Keratinocyte (primary cell): ENCODE results near the gene TSPAN11. TPM values are rescaled to one million over a fixed set of nuclear protein-coding genes. Genes with fewer than 3 reads are reported as not detected.

Source experiments
- DNase-seq: peaks from one replicate; pipeline ENCODE4 v3.0.0-alpha.2; 2011; ENCODE audit warnings: low read depth, missing footprints, low spot score
- FAIRE-seq: peaks from 2 replicates; lab custom pipeline; 2011; peaks lifted over from hg19 to GRCh38; lab: Jason Lieb, UNC
- H2AFZ ChIP-seq: 2 replicates; pipeline ENCODE4 v1.6.0; 2012; ENCODE audit warnings: low read length, control low read depth, inconsistent platforms; ENCODE audit not compliant: control insufficient read depth
- H3K27ac ChIP-seq: 2 replicates; pipeline ENCODE4 v1.5.1; 2011; ENCODE audit warnings: low read length; ENCODE audit not compliant: control insufficient read depth, insufficient read depth
- H3K27me3 ChIP-seq: 3 replicates; pipeline ENCODE4 v1.6.0; 2011; ENCODE audit warnings: low read length; ENCODE audit not compliant: control insufficient read depth, insufficient read depth; ENCODE audit errors: extremely low read depth
- H3K36me3 ChIP-seq, 2 experiments: 2 replicates in 1 of 2; 3 replicates in 1 of 2; pipeline ENCODE4 v1.5.1; 2011; ENCODE audit warnings: low read length in 2 of 2, mild to moderate bottlenecking in 1 of 2; ENCODE audit not compliant: control insufficient read depth in 2 of 2, insufficient read depth in 2 of 2; ENCODE audit errors: extremely low read depth in 1 of 2
- H3K4me1 ChIP-seq: 3 replicates; pipeline ENCODE4 v1.5.1; 2011; ENCODE audit warnings: low read length; ENCODE audit not compliant: control insufficient read depth, insufficient read depth; ENCODE audit errors: extremely low read depth
- H3K4me2 ChIP-seq: 3 replicates; pipeline ENCODE4 v1.6.0; 2011; ENCODE audit warnings: low read depth, low read length; ENCODE audit not compliant: control insufficient read depth, insufficient read depth; ENCODE audit errors: extremely low read depth
- H3K4me3 ChIP-seq, 3 experiments: fragments of 200-600 bp in 1 of 3; sonication (generic) in 1 of 3; 2 replicates in 2 of 3; 3 replicates in 1 of 3; pipeline ENCODE4 v1.5.1; 2011 to 2016; ENCODE audit warnings: low read length in 3 of 3, mild to moderate bottlenecking in 3 of 3, control low read depth in 2 of 3, inconsistent platforms in 1 of 3, low read depth in 1 of 3, mixed read lengths in 1 of 3, mixed run types in 1 of 3, moderate library complexity in 1 of 3; ENCODE audit not compliant: control insufficient read depth in 2 of 3, insufficient read depth in 2 of 3; ENCODE audit errors: extremely low read depth in 1 of 3
- H3K79me2 ChIP-seq: 2 replicates; pipeline ENCODE4 v1.6.0; 2012; ENCODE audit warnings: low read length; ENCODE audit not compliant: control insufficient read depth, insufficient read depth
- H3K9ac ChIP-seq: 3 replicates; pipeline ENCODE4 v1.6.0; 2011; ENCODE audit warnings: low read length; ENCODE audit not compliant: control insufficient read depth, insufficient read depth; ENCODE audit errors: extremely low read depth
- H3K9me1 ChIP-seq: 3 replicates; pipeline ENCODE4 v1.6.0; 2011; ENCODE audit warnings: low read length; ENCODE audit not compliant: control insufficient read depth, insufficient read depth; ENCODE audit errors: extremely low read depth
- H3K9me3 ChIP-seq: 2 replicates; pipeline ENCODE4 v1.5.1; 2012; ENCODE audit warnings: low read depth, low read length; ENCODE audit not compliant: control insufficient read depth
- H4K20me1 ChIP-seq: 3 replicates; pipeline ENCODE4 v1.6.0; 2011; ENCODE audit warnings: low read length; ENCODE audit not compliant: control insufficient read depth, insufficient read depth; ENCODE audit errors: extremely low read depth
- CTCF ChIP-seq, 3 experiments: IDR thresholded peaks in 1 of 3; conservative IDR thresholded peaks in 1 of 3; optimal IDR thresholded peaks in 1 of 3; 2 replicates in 2 of 3; 3 replicates in 1 of 3; pipeline versions ENCODE3 to v1.5.1; 2011; ENCODE audit warnings: low read length in 3 of 3, mild to moderate bottlenecking in 3 of 3, moderate library complexity in 2 of 3, control low read depth in 1 of 3, inconsistent platforms in 1 of 3; ENCODE audit not compliant: insufficient read depth in 2 of 3; ENCODE audit errors: extremely low read depth in 1 of 3
- EZH2 ChIP-seq: IDR thresholded peaks from one replicate; pipeline ENCODE4 v1.6.1; 2012; ENCODE audit warnings: inconsistent platforms, mild to moderate bottlenecking, low read length, moderate library complexity
- dilution Hi-C: fragments of 300-500 bp; cut with MboI; formaldehyde crosslinking; loops from one replicate; pipeline ENCODE4 v1.7.0; 2020; ENCODE audit warnings: low sequenced_read_pairs; ENCODE audit not compliant: extremely low pct_ligation_motif_present
- polyA plus RNA-seq, 5 experiments: library from polyadenylated mRNA; depleted of rRNA in 3 of 5; stranded (reverse) in 3 of 5; stranded (forward) in 1 of 5; unstranded in 1 of 5; fragments of >200 nt; gene quantifications; 1 replicate in 1 of 5; 2 replicates in 3 of 5; 3 replicates in 1 of 5; pipeline versions ENCODE4 v1.2.1 to v1.2.3, GENCODE V29; 2011 to 2012; ENCODE audit warnings: missing spikeins in 2 of 5, low read depth in 1 of 5, low replicate concordance in 1 of 5

TSPAN11 gene
- polyA plus RNA-seq, 1 donor (not counting 4 experiments of a cell fraction or from before 2014, with no cell fraction given) = not detected

GRCh38 chr12:31020385-31021166 lies 94.0 kb downstream of the TSPAN11 start:
- dilution Hi-C loops = no loop called here
- Histone ChIP-seq H4K20me1 (no peaks in the 10 kb centered on the region), H3K9ac (no peak overlapping the region), H3K27me3 (peaks cover 7% of the 10 kb centered on the region), H3K27ac (no peak overlapping the region), H2AFZ (no peak overlapping the region), H3K79me2 (no peaks in the 10 kb centered on the region), H3K9me3 (no peaks in the 10 kb centered on the region), H3K4me3 (no peak overlapping the region), H3K4me1 (no peaks in the 10 kb centered on the region), H3K4me2 (no peak overlapping the region), H3K36me3 (no peaks in the 10 kb centered on the region), H3K9me1 (no peaks in the 10 kb centered on the region)
- FAIRE-seq (no peak), DNase-seq (no peak)
- TF ChIP-seq CTCF (optimal IDR thresholded peaks at IDR 0.05 in 1 of 3, IDR thresholded peaks at IDR 0.05 in 1 of 3, conservative IDR thresholded peaks at IDR 0.05 in 1 of 3; ENCODE audit: extremely low read depth in 1 of 3, insufficient read depth in 2 of 3, low read length in 3 of 3) (no peak), EZH2 (no peak)

- H3K4me1 ChIP-seq = no peaks in the 10 kb centered on the region
- H3K4me3 ChIP-seq = no peak overlapping the region
- no peak overlapping the region for H3K4me2 ChIP-seq
- H3K79me2 ChIP-seq = no peaks in the 10 kb centered on the region
- H3K9me3 ChIP-seq = no peaks in the 10 kb centered on the region
- H3K9ac ChIP-seq = no peak overlapping the region
- dilution Hi-C loops = no loop called here
- no peak overlapping the region for H2AFZ ChIP-seq
- TF ChIP-seq EZH2 = no peak
- no peak for TF ChIP-seq CTCF (optimal IDR thresholded peaks at IDR 0.05 in 1 of 3, IDR thresholded peaks at IDR 0.05 in 1 of 3, conservative IDR thresholded peaks at IDR 0.05 in 1 of 3; ENCODE audit: extremely low read depth in 1 of 3, insufficient read depth in 2 of 3, low read length in 3 of 3)
- no peaks in the 10 kb centered on the region for H4K20me1 ChIP-seq
- H3K27ac ChIP-seq = no peak overlapping the region
- H3K9me1 ChIP-seq = no peaks in the 10 kb centered on the region
- H3K36me3 ChIP-seq = no peaks in the 10 kb centered on the region
- DNase-seq (no peak), FAIRE-seq (no peak)
- peaks cover 7% of the 10 kb centered on the region for H3K27me3 ChIP-seq
These were observed 94.6 kb downstream of the TSPAN11 start for GRCh38 chr12:31021181-31021580.
